ENCODE results near the gene ZCWPW2.

DNA sequence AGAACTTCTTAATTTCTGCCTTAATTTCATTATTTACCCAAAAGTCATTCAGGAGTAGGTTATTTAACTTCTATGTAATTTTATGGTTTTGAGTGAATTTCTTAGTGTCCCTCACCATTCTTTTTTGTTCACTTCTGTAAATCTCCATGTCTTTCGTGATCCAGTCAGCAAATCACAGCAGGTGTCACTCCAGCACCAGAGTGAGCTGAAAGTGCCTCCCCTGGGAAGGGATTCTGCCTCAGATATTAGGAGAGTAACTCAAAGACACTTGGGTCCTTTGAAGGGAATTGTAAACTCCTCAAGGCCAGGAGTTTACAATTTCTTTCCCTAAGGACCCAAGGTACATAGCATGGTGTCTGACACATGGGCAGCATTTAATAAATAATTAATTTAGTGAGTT is 207.7 kb downstream of the ZCWPW2 start:
- no peak for TF ChIP-seq CTCF (IDR thresholded peaks at IDR 0.05; ENCODE audit: low read depth, low read length)
- TF ChIP-seq MAX (IDR thresholded peaks at IDR 0.05; ENCODE audit: low read depth, low read length): no peak
- no peak for TF ChIP-seq POLR2A (IDR thresholded peaks at IDR 0.05; ENCODE audit: extremely low read depth, insufficient read length)
- TF ChIP-seq MYC (IDR thresholded peaks at IDR 0.05; ENCODE audit: low read depth, low read length): no peak

All from NB4 (cell line).